K562 treated with DMSO at 1 percent for 24 hours (cell line): ENCODE data around the gene C19orf18. TPM values are rescaled to one million over a fixed set of nuclear protein-coding genes. Genes with fewer than 3 reads are reported as not detected.

ENCODE experiments used
- total RNA-seq: library from RNA; unstranded; fragments of 300-600 nt; gene quantifications from 2 replicates; pipeline ENCODE4 v1.2.3, GENCODE V29; 2022; ENCODE audit warnings: low read depth; ENCODE audit not compliant: insufficient read depth

The C19orf18 gene
- total RNA-seq = not detected in 2 replicates

DNA sequence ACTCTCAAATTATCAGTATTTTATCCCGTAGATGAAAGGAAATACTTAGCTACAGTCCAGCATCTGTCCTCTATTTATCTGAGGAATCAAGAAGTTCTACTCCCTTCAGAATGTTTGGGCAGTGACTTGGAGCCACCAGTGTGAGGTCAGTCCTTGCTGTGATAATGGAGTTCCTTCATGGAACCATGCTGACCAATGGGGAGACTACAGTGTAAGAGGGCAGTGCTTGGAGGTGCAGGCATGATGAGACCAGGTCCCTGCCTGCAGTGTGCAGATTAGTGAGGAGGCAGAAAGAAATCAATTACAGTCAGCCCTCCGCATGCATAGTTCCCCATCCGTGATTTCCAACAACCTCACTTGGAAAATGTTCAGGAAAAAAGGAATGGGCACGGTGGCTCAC, at the start of gene C19orf18:
TSS of gene C19orf18 (minus strand) at position 101 of the 400 bp plus-strand sequence. CDS start 102 bp downstream, outside the sequence.

GRCh38 chr19:58002384-58003173, 28.2 kb upstream of the C19orf18 start, which contains the start of gene ZNF606:
TSS of gene ZNF606 (minus strand) at chr19:58002820. CDS start at chr19:58001319, 1,501 bp downstream.

GRCh38 chr19:57947419-57948134, 26.8 kb downstream of the C19orf18 start, which contains the start of gene ZNF256:
TSS of gene ZNF256 (minus strand) at chr19:57947706. CDS start at chr19:57947474, 232 bp downstream.

DNA sequence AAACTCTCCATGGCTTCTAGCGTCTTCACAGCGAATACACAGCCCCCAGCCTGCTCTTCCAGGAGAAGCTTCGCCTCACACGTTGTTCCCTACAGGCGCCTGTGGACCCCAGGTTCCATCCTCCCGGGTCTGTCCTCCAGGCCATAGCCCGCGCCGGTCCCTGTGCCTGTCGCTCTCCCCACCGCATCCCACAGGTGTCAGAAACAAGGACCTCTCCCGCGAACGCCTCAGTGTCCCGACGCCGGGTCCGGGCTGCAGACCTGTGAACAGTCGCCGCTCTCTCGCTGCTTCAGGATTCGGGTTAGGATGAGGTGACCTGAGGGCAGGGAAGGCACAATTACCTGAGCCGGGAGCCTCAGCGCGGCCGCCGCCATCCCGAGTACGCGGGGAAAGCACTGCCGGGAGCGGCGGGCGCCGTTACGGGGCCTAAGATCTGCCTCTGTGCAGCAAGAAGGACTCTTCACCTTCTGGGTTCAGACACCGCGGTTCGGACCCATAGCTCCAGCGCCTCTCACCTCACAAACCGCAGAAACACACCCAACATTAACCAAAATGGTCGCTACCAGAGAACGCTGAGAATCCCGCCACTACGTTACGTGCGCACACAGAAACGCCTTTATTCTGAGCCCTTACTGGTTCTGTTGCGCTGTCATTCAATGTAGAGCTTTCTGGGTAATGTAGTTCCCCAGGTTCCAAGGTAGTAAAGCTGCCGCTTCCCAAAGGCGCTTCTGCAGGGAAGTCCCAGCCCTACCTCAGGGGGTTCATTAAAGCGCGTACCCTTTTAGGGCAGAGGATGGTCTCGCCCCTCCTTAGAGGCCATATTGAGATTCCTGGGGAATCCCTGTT, 39.3 kb downstream of the C19orf18 start, which contains the start of gene ZNF418:
TSS of gene ZNF418 (minus strand) at position 583 of the 846 bp plus-strand sequence. CDS start 1,580 bp downstream, outside the sequence.

DNA sequence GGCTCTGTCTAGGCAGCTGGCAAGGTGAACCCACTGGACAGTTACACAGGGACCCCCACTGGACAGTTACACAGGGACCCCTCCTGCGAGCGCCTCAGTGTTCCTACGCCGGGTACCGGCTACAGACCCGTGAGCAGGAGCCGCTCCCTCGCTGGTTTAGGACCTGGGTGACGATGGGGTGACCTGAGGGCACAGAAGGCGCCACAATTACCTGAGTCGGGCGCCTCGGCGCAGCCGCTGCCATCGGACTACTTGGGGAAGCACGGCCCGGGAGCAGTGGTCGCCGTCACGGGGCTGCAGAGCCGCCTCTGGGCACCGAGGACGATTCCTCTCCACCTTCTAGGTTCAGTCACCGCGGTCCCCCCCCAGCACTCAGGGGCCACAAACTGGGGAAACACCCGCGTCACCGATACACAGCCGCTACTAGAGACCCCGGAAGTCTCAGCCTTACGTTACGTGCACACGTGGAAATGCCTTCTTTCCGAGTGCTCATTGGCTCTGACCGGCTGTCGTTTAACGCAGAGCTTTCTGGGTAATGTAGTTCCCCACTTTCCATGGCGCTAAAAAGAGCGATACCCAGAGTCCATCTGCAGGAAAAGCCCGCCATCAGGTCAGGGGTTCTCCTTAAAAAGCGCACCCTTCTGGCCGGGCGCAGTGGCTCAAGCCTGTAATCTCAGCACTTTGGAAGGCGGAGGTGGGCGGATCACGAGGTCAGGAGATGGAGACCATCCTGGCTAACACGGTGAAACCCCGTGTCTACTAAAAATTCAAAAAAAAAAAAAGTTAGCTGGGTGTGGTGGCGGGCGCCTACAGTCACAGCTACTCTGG, 58.0 kb downstream of the C19orf18 start, which contains the start of gene ZNF417:
TSS of gene ZNF417 (minus strand) at position 425 of the 828 bp plus-strand sequence. CDS start at position 244, 181 bp downstream.

Other genes starting within 250 kb of the C19orf18 start
- 1.8 and 2.9 TPM in 2 replicates for gene ZNF671, start 246.9 kb downstream of the C19orf18 start, total RNA-seq
- gene ZNF776, start 227.7 kb downstream of the C19orf18 start, total RNA-seq = 7.1 and 8.3 TPM in 2 replicates
- 2.1 and 5.2 TPM in 2 replicates for gene ZNF586, start 204.9 kb downstream of the C19orf18 start, total RNA-seq
- gene ZNF552, start 159.6 kb downstream of the C19orf18 start, total RNA-seq = 4.8 TPM in 2 replicates
- gene ZNF587B, start 144.2 kb downstream of the C19orf18 start, total RNA-seq = 2.4 and 3.1 TPM in 2 replicates
- gene ZNF587, start 124.7 kb downstream of the C19orf18 start, total RNA-seq = 6.6 and 7.5 TPM in 2 replicates
- 2.6 and 2.7 TPM in 2 replicates for gene ZNF814, start 85.5 kb downstream of the C19orf18 start, total RNA-seq
- gene ZNF417, start 57.9 kb downstream of the C19orf18 start, total RNA-seq = 2.5 and 3.2 TPM in 2 replicates
- gene ZNF418, start 39.1 kb downstream of the C19orf18 start, total RNA-seq = 0.67 TPM in 1 of 2 replicates, not detected in the other
- 0.14 TPM in 1 of 2 replicates, not detected in the other for gene ZNF256, start 26.8 kb downstream of the C19orf18 start, total RNA-seq
- 0.90 and 1.2 TPM in 2 replicates for gene ZNF606, start 28.3 kb upstream of the C19orf18 start, total RNA-seq
- not detected in 2 replicates for gene ZSCAN1, start 59.5 kb upstream of the C19orf18 start, total RNA-seq
- 0.14 and 0.32 TPM in 2 replicates for gene ZNF135, start 84.7 kb upstream of the C19orf18 start, total RNA-seq
- gene ZSCAN18, start 123.7 kb upstream of the C19orf18 start, total RNA-seq = 7.9 and 11.5 TPM in 2 replicates
- 2.6 and 2.7 TPM in 2 replicates for gene ZNF329, start 176.3 kb upstream of the C19orf18 start, total RNA-seq
- 33.1 and 33.2 TPM in 2 replicates for gene ZNF274, start 208.5 kb upstream of the C19orf18 start, total RNA-seq